SIG-M5 treated with dmso at 0.1 percent for 504 hours (cell line): ENCODE data around the gene GRAMD2A.
A peak's percentile ranks its signal among the peaks of the same experiment; 100 is the strongest.
"Not testable (repeated sequence)": the region's sequence is repeated elsewhere in the genome, so short reads cannot be mapped to it uniquely, and the experiment has no call there.

Experiments used
- DNase-seq: peaks from one replicate; lab custom pipeline; 2025; ENCODE audit not compliant: unreplicated experiment; lab: John Stamatoyannopoulos, UW

Gene GRAMD2A

GRCh38 chr15:72189250-72189902, 8.2 kb downstream of the GRAMD2A start:
- DNase-seq = no peak

DNA sequence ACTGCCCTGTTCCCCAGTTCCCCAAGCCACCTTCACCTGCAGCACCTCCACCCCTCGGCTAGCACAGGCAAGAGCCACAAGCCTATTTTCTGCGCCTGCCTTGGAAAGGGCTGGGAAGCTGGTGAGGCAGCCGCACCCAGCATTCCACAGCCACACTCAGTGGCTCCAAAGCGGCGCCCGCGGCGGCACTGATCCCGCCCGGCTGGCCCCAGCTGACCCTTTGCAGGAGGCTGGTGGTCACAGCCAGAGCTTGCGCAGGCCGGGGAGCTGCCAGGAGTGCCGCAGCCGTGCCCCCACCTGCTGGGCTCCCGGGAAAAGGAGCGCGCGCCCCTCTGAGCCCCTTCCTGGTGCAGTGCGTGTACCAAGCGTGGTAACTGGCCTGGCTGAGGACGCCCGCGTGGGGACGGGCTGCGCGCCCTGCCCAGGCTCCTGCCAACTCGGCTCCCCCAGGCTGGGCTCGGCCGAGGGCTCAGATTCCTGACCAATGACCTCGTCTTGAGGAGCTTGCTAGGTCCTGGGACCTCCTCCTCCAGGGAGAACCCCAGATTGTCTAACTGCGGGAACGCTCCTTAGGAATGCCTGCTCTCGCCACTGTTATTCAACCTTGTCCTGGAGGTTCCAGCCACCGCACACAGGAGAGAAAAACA, 13.3 kb downstream of the GRAMD2A start:
- DNase-seq = no peak

DNA sequence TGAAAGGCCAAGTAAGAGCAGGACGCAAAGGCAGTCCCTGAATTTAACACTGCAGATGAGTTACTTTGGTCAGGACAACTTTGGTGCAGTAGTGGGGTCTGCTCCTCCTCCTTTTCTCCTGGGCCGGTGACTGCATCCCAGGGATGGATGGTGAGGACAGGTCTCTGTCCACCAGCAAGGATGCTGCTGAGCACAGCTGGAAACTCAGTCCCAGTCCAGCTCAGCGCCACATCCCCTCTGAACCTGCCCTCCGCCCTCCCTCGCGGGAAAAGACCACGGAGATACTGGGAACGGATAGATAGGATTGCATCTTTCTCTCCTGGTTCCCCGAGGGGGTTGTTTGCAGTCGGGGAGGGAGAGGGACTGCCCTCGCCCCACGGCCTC, 13.8 kb downstream of the GRAMD2A start:
- no peak for DNase-seq

- DNase-seq = peak; percentile 21
Measured at GRCh38 chr15:72182673-72183072, 14.9 kb downstream of the GRAMD2A start.

DNA sequence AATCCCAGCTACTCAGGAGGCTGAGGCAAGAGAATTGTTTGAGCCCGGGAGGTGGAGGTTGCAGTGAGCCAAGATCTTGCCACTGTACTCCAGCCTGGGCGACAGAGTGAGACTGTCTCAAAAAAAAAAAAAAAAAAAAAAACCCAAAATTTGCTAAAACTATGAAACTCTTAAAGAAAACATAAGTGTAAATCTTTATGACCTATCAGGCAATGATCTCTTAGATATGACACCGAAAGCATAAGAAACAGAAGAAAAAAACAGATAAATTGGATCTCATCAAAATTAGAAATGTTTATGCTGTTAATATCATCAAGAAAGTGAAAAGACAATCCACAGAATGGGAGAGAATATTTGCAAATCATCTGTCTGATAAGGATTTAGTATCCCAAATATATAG, 15.3 kb downstream of the GRAMD2A start:
- no peak for DNase-seq

DNA sequence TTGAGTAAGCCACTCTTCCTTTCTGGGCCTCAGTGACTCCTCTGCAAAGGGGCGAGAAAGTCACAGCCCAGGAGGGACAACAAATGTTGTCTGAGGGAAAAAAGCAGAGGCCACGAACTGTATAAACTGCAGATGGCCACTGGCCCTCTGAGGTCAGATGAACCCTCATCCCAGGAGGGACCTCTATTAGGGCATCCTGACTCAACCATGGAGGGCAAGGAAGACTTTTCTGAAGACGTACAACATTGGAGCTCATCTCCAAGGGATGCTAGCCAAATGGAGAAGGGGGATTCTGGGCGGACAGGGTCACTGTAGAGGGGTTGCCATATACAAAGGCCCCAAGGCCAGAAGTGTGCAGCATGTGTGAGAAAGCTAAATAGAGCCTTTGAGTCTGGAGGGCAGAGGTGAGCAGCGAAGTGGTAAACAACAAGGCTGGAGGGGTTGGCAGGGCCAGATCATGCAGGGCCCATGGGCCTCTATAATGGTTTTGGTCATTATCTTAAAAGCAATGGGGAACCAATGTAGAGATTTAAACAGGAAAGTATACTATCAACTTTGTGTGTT, 16.7 kb downstream of the GRAMD2A start:
- no peak for DNase-seq

DNA sequence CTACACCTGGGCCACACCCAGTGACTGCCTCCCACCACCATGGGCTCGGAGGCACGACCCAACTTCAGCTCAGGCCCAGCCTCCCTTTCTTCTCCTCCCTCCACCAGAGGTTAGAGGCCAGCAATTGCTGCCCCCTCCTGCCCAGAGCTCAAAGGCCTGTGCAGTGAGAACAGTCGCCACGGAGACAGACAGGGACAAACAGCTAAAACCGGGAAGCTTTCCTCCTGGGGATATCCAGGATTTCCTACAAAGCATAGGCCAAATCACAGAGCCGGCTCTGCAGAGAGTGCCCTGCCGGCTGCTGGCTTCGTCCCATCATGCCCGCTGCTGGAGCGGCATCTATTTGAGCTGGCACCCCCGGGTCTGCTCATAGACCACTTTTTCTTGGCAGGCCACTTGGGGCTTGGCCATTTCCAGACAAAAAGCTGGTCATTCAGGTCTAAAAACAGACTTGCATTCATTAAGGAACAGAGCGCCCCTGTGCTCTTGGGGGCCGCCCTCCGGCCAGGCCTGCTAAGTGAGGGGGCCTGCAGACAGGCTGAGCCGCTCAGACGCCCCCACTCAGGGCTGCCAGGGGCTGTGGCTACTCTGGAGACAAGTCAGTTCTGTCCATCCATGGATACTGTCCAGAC, 17.5 kb downstream of the GRAMD2A start:
- DNase-seq = no peak

GRCh38 chr15:72178976-72179585, 18.5 kb downstream of the GRAMD2A start:
- DNase-seq = no peak

GRCh38 chr15:72176743-72177142, 20.8 kb downstream of the GRAMD2A start:
- DNase-seq = no peak

- DNase-seq = no peak
Measured at GRCh38 chr15:72176159-72176558, 21.4 kb downstream of the GRAMD2A start.

DNA sequence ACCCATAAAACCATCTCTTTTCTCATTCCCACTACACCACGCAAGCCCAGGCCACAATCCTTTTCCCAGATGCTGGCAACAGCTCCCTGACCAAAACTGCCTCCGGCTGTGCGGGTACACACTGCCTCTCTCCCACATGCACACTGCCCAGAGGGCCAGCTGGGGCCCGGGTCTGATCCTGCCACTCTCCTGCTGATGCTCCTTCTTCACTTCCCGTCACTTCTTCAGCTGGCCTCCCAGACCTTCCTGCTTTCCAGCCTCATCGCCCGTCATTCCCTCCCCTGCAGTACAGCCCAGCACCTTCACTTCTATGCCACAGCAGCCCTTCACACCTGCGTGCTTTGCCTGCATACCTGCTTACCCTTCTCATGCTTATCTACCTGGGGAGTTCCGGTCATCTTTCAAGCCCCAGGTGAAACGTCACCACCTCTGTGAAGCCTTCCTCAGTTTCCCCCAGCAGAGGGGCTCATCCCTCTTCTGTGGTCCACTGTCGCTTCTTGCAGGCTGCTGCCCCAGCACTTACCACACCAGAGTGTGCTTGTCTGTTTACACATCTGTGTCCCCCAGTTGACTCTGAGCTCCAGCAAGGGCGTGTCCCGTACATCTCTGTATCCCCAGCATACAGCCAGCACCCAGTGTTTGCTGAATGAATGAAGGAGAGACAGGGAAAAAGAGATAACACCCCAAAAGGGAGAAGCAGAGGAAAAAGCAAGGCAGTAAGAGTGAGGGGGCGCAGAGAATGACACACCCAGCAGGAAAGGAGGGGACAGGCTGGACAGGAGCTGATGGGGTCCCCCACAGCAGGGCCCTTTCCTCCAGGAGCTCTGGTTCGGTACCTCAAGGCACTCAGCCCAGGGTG, 22.2 kb downstream of the GRAMD2A start:
- DNase-seq = no peak

GRCh38 chr15:72174551-72175165, 22.9 kb downstream of the GRAMD2A start:
- DNase-seq = no peak

DNA sequence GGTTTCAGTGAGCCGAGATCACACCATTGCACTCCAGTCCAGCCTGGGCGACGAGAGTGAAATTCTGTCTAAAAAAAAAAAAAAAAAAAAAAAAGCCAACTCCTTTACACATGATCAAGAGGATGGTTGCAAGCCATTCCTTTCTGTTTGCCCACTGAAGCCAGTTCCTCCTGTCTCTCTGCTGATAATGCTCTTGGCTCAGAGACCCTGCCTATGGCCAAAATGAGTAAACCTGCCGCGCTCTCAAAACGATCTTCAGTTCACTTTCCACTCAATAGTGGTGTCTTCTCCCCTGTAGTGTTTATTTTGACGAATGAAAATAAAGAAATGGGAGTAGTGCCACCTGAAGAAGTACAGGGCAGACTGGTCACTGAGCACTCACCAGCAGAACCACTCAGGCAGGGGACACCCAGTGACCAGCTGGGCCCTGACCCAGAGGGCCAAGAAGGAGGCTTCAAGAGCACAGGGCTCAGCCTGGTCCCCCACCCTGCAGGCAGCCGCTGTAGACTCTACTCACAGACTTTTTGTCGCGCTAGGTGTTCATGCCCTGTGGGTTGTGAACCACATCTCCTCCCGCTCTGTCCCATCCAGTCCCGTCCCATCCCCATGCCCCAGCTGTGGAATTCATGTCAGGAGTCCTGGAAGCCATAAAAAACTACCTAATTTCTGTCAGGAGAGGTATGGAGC, 23.6 kb downstream of the GRAMD2A start:
- DNase-seq = no peak

DNA sequence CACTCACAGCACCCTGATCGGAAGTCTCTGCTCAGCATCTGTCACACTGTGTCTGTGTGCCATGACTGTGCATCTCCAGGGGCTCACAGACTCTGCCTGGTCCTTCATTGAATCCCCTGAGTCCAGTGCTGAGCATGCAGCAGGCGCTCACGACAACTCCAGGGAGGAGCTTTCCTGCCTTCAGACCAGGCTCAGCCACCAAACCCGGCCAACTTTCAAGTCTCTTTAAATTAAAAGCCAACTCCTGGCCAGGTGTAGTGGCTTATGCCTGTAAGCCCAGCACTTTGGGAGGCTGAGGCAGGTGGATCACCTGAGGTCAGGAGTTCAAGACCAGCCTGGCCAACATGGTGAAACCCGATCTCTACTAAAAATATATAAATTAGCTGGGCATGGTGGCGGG, 24.2 kb downstream of the GRAMD2A start:
- DNase-seq = no peak

DNA sequence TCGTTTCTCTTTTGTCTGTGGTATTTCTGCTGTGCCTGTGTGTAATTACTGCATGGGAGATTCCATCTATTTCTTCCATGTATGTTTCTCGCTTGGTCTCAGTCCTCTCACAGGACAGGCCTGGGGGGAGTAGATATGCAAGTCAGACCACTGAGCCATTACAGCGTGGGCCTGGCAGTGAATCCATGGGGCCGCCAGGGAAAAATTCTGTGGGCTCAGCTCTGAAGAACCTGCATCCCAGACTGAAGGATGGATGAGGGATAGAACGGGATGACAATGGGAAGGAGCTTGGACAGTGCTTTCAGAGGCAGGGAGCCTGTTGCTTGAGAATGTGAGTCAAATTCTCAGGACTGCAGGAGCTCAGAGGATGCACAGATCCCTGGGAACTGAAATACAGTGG, 24.8 kb downstream of the GRAMD2A start:
- DNase-seq = no peak

GRCh38 chr15:72171978-72172377, 25.6 kb downstream of the GRAMD2A start:
- not testable (repeated sequence) for DNase-seq

GRCh38 chr15:72170691-72171090, 26.9 kb downstream of the GRAMD2A start:
- no peak for DNase-seq

GRCh38 chr15:72169921-72170611, 27.5 kb downstream of the GRAMD2A start:
- no peak for DNase-seq

GRCh38 chr15:72169236-72169920, 28.2 kb downstream of the GRAMD2A start:
- DNase-seq = no peak
